GM12878 (cell line): Measurements from ENCODE around the gene SCLT1. TPM values are rescaled to one million over a fixed set of nuclear protein-coding genes. Genes with fewer than 3 reads are reported as not detected.

Experiments used
- ATAC-seq: fragments of 200-7000 bp; cut with Tn5 transposase; 3 replicates; pipeline ENCODE4 v1.9.1; 2020; ENCODE audit warnings: mild to moderate bottlenecking, moderate library complexity
- BruUV-seq: library from RNA; stranded (reverse); fragments of 400-500 nt; replicated peaks from 2 replicates; lab custom pipeline; 2021; lab: Mats Ljungman, UMichigan
- CTCF ChIA-PET: fragments of 300-600 bp; sonication (Branson Sonifier 250); formaldehyde crosslinking; extraction: SDS; loops from one replicate; lab custom pipeline; 2021; ENCODE audit warnings: inconsistent platforms; lab: Yijun Ruan, JAX
- POLR2A ChIA-PET: fragments of 350-600 bp; formaldehyde crosslinking; extraction: SDS; loops from one replicate; lab custom pipeline; 2021; ENCODE audit warnings: inconsistent platforms; lab: Charles Lee
- RAD21 ChIA-PET: fragments of 300-600 bp; sonication (Branson Sonifier 250); formaldehyde crosslinking; loops from one replicate; lab custom pipeline; 2023; ENCODE audit warnings: antibody characterized with exemption; ENCODE audit not compliant: unreplicated experiment; lab: Charles Lee
- SMC1A ChIA-PET: fragments of 300-600 bp; sonication (Branson Sonifier 250); formaldehyde crosslinking; loops from one replicate; lab custom pipeline; 2023; ENCODE audit not compliant: unreplicated experiment, uncharacterized antibody; lab: Charles Lee
- DNase-seq: peaks from one replicate; pipeline ENCODE4 v3.0.0-alpha.2; 2011; ENCODE audit warnings: low read depth, low spot score
- FAIRE-seq: peaks from 3 replicates; lab custom pipeline; 2011; peaks lifted over from hg19 to GRCh38; lab: Jason Lieb, UNC
- H2AFZ ChIP-seq: 2 replicates; pipeline ENCODE4 v1.6.0; 2011; ENCODE audit warnings: low read depth, low read length, control low read depth; ENCODE audit not compliant: control insufficient read depth
- H3K27ac ChIP-seq: 2 replicates; pipeline ENCODE4 v1.5.1; 2011; ENCODE audit warnings: control low read depth; ENCODE audit not compliant: control insufficient read depth, insufficient read depth
- H3K27me3 ChIP-seq, 2 experiments: replicated peaks in 1 of 2; 2 replicates each; pipeline versions ENCODE4 v1.6.0 to v1.6.1; 2011; ENCODE audit warnings: low read length in 1 of 2; ENCODE audit not compliant: control insufficient read depth in 2 of 2, insufficient read depth in 2 of 2
- H3K36me3 ChIP-seq, 2 experiments: 2 replicates each; pipeline ENCODE4 v1.5.1; 2011; ENCODE audit warnings: low read length in 1 of 2; ENCODE audit not compliant: control insufficient read depth in 2 of 2, insufficient read depth in 2 of 2
- H3K4me1 ChIP-seq: 2 replicates; pipeline ENCODE4 v1.6.1; 2011; ENCODE audit warnings: mild to moderate bottlenecking, low read length, moderate library complexity, mixed read lengths; ENCODE audit not compliant: control insufficient read depth, insufficient read depth
- H3K4me2 ChIP-seq: 2 replicates; pipeline ENCODE4 v1.6.0; 2011; ENCODE audit warnings: control low read depth; ENCODE audit not compliant: control insufficient read depth, insufficient read depth
- H3K4me3 ChIP-seq: fragments of 200-600 bp; sonication (generic); 2 replicates; pipeline ENCODE4 v1.5.1; 2016
- H3K79me2 ChIP-seq: 2 replicates; pipeline ENCODE4 v1.6.0; 2011; ENCODE audit warnings: low read length; ENCODE audit not compliant: control insufficient read depth, insufficient read depth
- H3K9ac ChIP-seq: 2 replicates; pipeline ENCODE4 v1.8.0; 2011; ENCODE audit warnings: low read length, control low read depth, mixed read lengths; ENCODE audit not compliant: control insufficient read depth, insufficient read depth
- H3K9me3 ChIP-seq: replicated peaks from 3 replicates; pipeline ENCODE4 v1.5.1; 2011; ENCODE audit warnings: mild to moderate bottlenecking, low read length; ENCODE audit not compliant: control insufficient read depth, insufficient read depth
- H4K20me1 ChIP-seq: 2 replicates; pipeline ENCODE4 v1.6.0; 2011; ENCODE audit not compliant: control insufficient read depth, insufficient read depth
- ATF2 ChIP-seq: IDR thresholded peaks from 2 replicates; pipeline ENCODE4 v1.6.1; 2012; ENCODE audit warnings: low read length, inconsistent platforms
- ATF3 ChIP-seq: IDR thresholded peaks from 2 replicates; pipeline ENCODE4 v1.6.1; 2011; ENCODE audit warnings: low read depth, mild to moderate bottlenecking, low read length, moderate library complexity, borderline replicate concordance; ENCODE audit errors: extremely low read depth
- CEBPB ChIP-seq, 2 experiments: fragments of 150-350 bp in 1 of 2; IDR thresholded peaks; 2 replicates each; pipeline ENCODE4 v1.6.1; 2012 to 2014; ENCODE audit warnings: low read depth in 2 of 2, low read length in 2 of 2, borderline replicate concordance in 1 of 2, inconsistent platforms in 1 of 2
- DPF2 ChIP-seq: fragments of 450-650 bp; IDR thresholded peaks from 2 replicates; pipeline ENCODE4 v1.6.1; 2017; ENCODE audit warnings: mild to moderate bottlenecking
- E2F4 ChIP-seq: IDR thresholded peaks from 2 replicates; pipeline ENCODE4 v1.6.1; 2012; ENCODE audit warnings: low read depth, low read length, improper control_type of control experiment
- HDAC6 ChIP-seq: fragments of 200-600 bp; sonication (generic); IDR thresholded peaks from one replicate; pipeline ENCODE4 v1.8.0; 2017; ENCODE audit warnings: antibody characterized with exemption; ENCODE audit not compliant: unreplicated experiment
- HDGF ChIP-seq: fragments of 450-650 bp; IDR thresholded peaks from 2 replicates; pipeline ENCODE4 v1.6.1; 2016; ENCODE audit warnings: antibody characterized with exemption
- MYB ChIP-seq: fragments of 150-350 bp; IDR thresholded peaks from 2 replicates; pipeline ENCODE4 v1.6.1; 2014; ENCODE audit warnings: mild to moderate bottlenecking, low read depth, low read length, borderline replicate concordance
- PML ChIP-seq: IDR thresholded peaks from 2 replicates; pipeline ENCODE4 v1.6.1; 2012; ENCODE audit warnings: low read length, inconsistent platforms
- SMARCA5 ChIP-seq: fragments of 450-650 bp; IDR thresholded peaks from 2 replicates; pipeline ENCODE4 v1.6.1; 2017; ENCODE audit warnings: mild to moderate bottlenecking
- YBX1 ChIP-seq: fragments of 450-650 bp; IDR thresholded peaks from 2 replicates; pipeline ENCODE4 v1.6.1; 2016; ENCODE audit warnings: antibody characterized with exemption
- ZBTB4 ChIP-seq: fragments of 450-650 bp; formaldehyde crosslinking; IDR thresholded peaks from 2 replicates; pipeline ENCODE4 v1.4.0; 2022; ENCODE audit warnings: mild to moderate bottlenecking, moderate library complexity
- ZBTB40 ChIP-seq: fragments of 450-650 bp; IDR thresholded peaks from 2 replicates; pipeline ENCODE4 v1.6.1; 2016; ENCODE audit warnings: mild to moderate bottlenecking, moderate library complexity, borderline replicate concordance
- ZNF207 ChIP-seq: fragments of 450-650 bp; IDR thresholded peaks from 2 replicates; pipeline ENCODE4 v1.6.1; 2014; ENCODE audit warnings: antibody characterized with exemption, mild to moderate bottlenecking, borderline replicate concordance
- in situ Hi-C: fragments of 300-500 bp; cut with MboI; formaldehyde crosslinking; loops from 9 replicates; pipeline ENCODE4 v1.14.3; 2018; ENCODE audit warnings: mixed read lengths
- intact Hi-C: fragments of 100-400 bp; cut with micrococcal nuclease; formaldehyde crosslinking; loops from one replicate; pipeline ENCODE4 v1.14.2; 2022; ENCODE audit not compliant: unreplicated experiment
- polyA plus RNA-seq, 11 experiments: library from polyadenylated mRNA; depleted of rRNA in 4 of 11; unstranded in 6 of 11; stranded (reverse) in 5 of 11; fragments of >200 nt; fragmentation: Nextera tagmentation in 4 of 11; fragmentation: Illumina TruSeq in 1 of 11; extraction: Ambion mirVana in 4 of 11; extraction: Trizol in 1 of 11; gene quantifications; 1 replicate in 1 of 11; 2 replicates in 10 of 11; pipeline versions ENCODE4 v1.2.1 to v1.2.3, GENCODE V29; 2011 to 2016; ENCODE audit warnings: inconsistent platforms in 2 of 11, missing spikeins in 2 of 11, low read depth in 1 of 11
- total RNA-seq, 4 experiments: library from RNA; depleted of rRNA in 3 of 4; stranded (reverse); fragments of >200 nt in 3 of 4; fragmentation: Illumina TruSeq in 1 of 4; extraction: Trizol in 1 of 4; gene quantifications; 2 replicates each; pipeline versions ENCODE4 v1.2.1 to v1.2.3, GENCODE V29; 2013 to 2021

The SCLT1 gene
- total and polyA plus RNA-seq, 10 of the 15 experiments (the other 5 are each of a cell fraction or from before 2014, with no cell fraction given), result 7.8 to 31.4 (median 19.6) TPM

GRCh38 chr4:129080129-129080528, 13.2 kb downstream of the SCLT1 start:
- CTCF ChIA-PET, result no interaction called here
- TF ChIP-seq YBX1 (no peak), CEBPB (IDR thresholded peaks at IDR 0.05; ENCODE audit: borderline replicate concordance in 1 of 2, low read depth in 2 of 2, low read length in 2 of 2) (no peak), DPF2 (no peak), ZBTB4 (CRISPR knock-in tag) (no peak), MYB (no peak), ATF3 (no peak), PML (no peak), ATF2 (no peak), ZNF207 (no peak), SMARCA5 (no peak), HDAC6 (no peak), HDGF (no peak), ZBTB40 (no peak), E2F4 (no peak)

More at GRCh38 chr4:129080129-129080528, 13.2 kb downstream of the SCLT1 start:
- ChIA-PET SMC1A (no interaction called here), RAD21 (no interaction called here), POLR2A (no interaction called here)
- BruUV-seq, result no TSS peak
- H3K4me3 ChIP-seq, result no peak overlapping the region
- H4K20me1 ChIP-seq, result no peaks in the 10 kb centered on the region
- peaks cover 16 to 21% of the 10 kb centered on the region in 2 experiments for H3K36me3 ChIP-seq
- peaks cover 28% of the 10 kb centered on the region for H3K9me3 ChIP-seq
- in situ Hi-C loops, result no loop called here
- no peak overlapping the region for H3K4me2 ChIP-seq
- DNase-seq (no peak), FAIRE-seq (no peak), ATAC-seq (no peak)
- H3K27ac ChIP-seq, result no peak overlapping the region
- intact Hi-C loops, result no loop called here
- H3K79me2 ChIP-seq, result peaks cover 21% of the 10 kb centered on the region
- no peaks in the 10 kb centered on the region for H3K27me3 ChIP-seq
- H3K4me1 ChIP-seq, result no peaks in the 10 kb centered on the region
- H3K9ac ChIP-seq, result no peak overlapping the region
- H2AFZ ChIP-seq, result no peak overlapping the region
